GM18517 (cell line): ENCODE data around the gene AMY1A.
"Not testable (repeated sequence)": the region's sequence is repeated elsewhere in the genome, so short reads cannot be mapped to it uniquely, and the experiment has no call there.

Experiments used
- ATAC-seq: cut with Tn5 transposase; IDR thresholded peaks from one replicate; pipeline ENCODE4 v1.9.1; 2021; ENCODE audit warnings: mild to moderate bottlenecking, moderate library complexity; ENCODE audit not compliant: unreplicated experiment

Gene AMY1A

GRCh38 chr1:103655460-103655859 is at the start of gene AMY1A:
Gene AMY1A, plus strand, starts transcription at chr1:103655760. Its CDS starts 571 bp downstream, at chr1:103656331.
- not testable (repeated sequence) for ATAC-seq

GRCh38 chr1:103616362-103616761 is 39.2 kb upstream of the AMY1A start:
- ATAC-seq: no peak

- ATAC-seq: not testable (repeated sequence)
Measured at GRCh38 chr1:103616994-103617477, 38.5 kb upstream of the AMY1A start, which contains the start of gene AMY2A. Gene AMY2A, plus strand, starts transcription at chr1:103617427. Its CDS starts 14 bp downstream, at chr1:103617441.

DNA sequence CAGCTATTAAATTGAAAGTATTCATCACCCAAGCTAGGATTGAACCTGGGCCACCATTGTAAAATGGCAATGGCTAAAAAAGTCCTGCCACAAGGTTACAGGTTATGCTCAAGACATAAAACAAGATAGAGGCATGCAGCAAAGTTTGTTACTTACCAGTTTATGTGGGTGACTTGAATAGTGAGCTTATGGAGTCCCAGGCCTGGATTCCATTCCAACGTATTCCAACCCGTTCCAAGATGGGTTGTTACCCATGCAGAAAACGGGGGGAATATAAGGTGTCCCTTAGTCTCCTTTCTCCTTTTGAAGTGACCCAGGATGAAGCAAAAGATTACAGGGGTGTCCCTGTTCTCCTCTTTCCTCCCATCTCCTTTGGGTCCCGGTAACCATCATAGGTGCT is 28.1 kb upstream of the AMY1A start:
- ATAC-seq: not testable (repeated sequence)

DNA sequence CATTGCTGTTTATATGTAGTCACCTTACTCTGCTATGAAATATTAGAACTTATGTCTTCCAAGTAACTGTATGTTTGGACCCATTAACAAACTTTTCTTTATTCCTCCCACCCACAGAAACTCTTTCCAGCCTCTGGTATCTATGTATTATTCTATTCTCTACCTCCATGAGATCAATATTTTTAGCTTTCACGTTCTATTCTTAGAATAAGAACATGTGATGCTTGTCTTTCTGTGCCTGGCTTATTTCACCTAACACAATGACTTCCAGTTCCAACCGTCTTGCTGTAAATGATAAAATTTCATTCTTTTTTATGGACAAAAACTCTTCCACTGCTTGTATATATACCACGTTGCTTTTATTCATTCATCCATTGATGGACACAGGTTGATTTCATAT is 14.4 kb upstream of the AMY1A start:
- not testable (repeated sequence) for ATAC-seq

DNA sequence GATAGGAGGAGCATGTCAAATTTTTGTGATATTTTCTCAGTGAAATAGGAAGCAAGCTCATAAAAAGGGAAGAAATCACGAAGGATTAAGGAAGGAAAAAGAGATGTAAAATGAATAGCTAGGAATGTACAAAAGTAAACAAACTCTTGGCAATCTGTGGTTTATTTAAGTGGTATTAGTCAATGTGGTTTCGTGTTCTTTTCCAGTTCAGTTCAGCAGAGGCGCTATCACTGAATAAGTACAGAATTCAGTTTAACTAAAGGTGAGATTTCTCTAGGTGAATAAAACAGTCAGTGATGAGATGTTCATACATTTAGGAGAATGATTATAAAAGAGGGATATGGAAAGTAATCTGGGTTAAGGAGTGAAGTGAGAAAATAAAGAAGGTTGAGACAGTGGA is 11.7 kb upstream of the AMY1A start:
- not testable (repeated sequence) for ATAC-seq

GRCh38 chr1:103650305-103650704 is 5.3 kb upstream of the AMY1A start:
- ATAC-seq: not testable (repeated sequence)

DNA sequence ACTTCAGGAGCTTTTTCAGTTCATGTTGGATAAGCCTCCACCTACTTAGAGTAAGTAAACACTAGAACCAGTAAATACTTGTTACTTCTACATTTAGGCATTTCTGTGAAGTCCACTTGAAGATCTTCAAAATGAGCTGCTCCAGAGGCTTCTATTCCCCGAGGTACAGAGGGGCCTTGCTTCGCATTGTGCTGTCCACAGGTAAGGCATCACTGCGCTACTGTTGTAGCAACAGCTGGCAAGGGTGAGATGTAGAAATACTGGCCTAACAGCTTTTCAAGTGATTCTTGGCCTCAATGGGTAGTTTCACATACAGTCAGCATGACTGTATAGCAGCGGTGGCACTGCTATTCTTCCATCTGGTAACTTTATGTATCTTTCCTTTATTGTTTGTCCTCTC is 4.7 kb upstream of the AMY1A start:
- ATAC-seq: not testable (repeated sequence)

DNA sequence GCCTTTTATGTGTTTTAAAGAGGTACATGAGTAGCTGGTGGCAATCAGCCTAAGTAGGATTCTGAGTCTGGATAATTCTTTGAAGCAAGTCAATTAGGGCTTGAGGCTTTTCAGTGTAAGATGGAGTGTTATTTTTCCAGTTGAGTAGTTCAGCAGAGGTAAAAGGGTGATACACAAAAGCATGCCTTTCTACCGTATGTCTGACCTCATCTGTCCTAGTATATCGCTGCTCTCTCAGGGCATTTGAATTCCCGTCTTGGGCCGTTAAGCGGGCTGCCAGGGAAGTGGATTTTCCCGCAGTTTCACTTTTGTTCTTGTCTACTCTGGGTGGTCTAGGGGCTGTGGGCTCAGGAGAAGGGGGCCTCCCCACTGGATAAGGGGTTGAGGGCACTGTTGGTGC is 1.4 kb upstream of the AMY1A start:
- not testable (repeated sequence) for ATAC-seq

GRCh38 chr1:103676335-103676734 is 20.8 kb downstream of the AMY1A start:
- not testable (repeated sequence) for ATAC-seq

GRCh38 chr1:103696110-103696509 is 40.5 kb downstream of the AMY1A start, which contains the start of gene AMY1B:
Gene AMY1B, minus strand, starts transcription at chr1:103696210. Its CDS starts 571 bp downstream, at chr1:103695639.
- not testable (repeated sequence) for ATAC-seq

DNA sequence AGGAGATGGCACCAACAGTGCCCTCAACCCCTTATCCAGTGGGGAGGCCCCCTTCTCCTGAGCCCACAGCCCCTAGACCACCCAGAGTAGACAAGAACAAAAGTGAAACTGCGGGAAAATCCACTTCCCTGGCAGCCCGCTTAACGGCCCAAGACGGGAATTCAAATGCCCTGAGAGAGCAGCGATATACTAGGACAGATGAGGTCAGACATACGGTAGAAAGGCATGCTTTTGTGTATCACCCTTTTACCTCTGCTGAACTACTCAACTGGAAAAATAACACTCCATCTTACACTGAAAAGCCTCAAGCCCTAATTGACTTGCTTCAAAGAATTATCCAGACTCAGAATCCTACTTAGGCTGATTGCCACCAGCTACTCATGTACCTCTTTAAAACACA is 41.9 kb downstream of the AMY1A start:
- not testable (repeated sequence) for ATAC-seq

DNA sequence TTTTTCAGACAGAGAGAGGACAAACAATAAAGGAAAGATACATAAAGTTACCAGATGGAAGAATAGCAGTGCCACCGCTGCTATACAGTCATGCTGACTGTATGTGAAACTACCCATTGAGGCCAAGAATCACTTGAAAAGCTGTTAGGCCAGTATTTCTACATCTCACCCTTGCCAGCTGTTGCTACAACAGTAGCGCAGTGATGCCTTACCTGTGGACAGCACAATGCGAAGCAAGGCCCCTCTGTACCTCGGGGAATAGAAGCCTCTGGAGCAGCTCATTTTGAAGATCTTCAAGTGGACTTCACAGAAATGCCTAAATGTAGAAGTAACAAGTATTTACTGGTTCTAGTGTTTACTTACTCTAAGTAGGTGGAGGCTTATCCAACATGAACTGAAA is 45.1 kb downstream of the AMY1A start:
- ATAC-seq: not testable (repeated sequence)

DNA sequence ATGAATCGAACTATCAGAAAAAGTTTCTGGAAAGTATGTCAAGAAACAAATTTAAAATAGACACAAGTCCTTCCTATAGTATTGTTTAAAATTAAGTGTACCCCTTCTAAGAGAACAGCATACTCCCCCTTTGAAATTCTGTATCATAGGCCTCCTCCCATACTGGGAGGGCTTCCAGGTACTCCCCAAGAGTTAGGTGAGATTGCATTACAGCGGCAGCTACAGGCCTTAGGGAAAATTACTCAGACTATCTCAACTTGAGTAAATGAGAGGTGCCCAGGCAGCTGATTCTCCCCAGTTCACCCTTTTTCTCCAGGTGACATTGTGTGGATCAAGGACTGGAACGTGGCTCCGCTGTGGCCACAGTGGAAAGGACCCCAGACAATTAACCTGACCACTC is 45.7 kb downstream of the AMY1A start:
- not testable (repeated sequence) for ATAC-seq

DNA sequence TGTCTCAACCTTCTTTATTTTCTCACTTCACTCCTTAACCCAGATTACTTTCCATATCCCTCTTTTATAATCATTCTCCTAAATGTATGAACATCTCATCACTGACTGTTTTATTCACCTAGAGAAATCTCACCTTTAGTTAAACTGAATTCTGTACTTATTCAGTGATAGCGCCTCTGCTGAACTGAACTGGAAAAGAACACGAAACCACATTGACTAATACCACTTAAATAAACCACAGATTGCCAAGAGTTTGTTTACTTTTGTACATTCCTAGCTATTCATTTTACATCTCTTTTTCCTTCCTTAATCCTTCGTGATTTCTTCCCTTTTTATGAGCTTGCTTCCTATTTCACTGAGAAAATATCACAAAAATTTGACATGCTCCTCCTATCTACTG is 52.1 kb downstream of the AMY1A start:
- ATAC-seq: not testable (repeated sequence)

- not testable (repeated sequence) for ATAC-seq
Measured at GRCh38 chr1:103710381-103710780, 54.8 kb downstream of the AMY1A start.
